SU-DHL-6 (cell line): ENCODE data around the gene SLC25A34.

Experiments used
- EZH2phosphoT487 ChIP-seq: fragments of 200-600 bp; sonication (generic), shearing (Covaris generic); conservative IDR thresholded peaks from 2 replicates; pipeline ENCODE4 v1.6.1; 2018; ENCODE audit warnings: mild to moderate bottlenecking, antibody characterized with exemption, low read length, moderate library complexity, mixed read lengths
- TF ChIP-seq, protein P1 (sequence below): fragments of 200-600 bp; sonication (generic); IDR thresholded peaks from one replicate; pipeline ENCODE4 v1.5.1; 2017; ENCODE audit warnings: antibody characterized with exemption, mild to moderate bottlenecking, low read length, moderate library complexity; ENCODE audit not compliant: insufficient read depth, poor library complexity, severe bottlenecking

DNA sequence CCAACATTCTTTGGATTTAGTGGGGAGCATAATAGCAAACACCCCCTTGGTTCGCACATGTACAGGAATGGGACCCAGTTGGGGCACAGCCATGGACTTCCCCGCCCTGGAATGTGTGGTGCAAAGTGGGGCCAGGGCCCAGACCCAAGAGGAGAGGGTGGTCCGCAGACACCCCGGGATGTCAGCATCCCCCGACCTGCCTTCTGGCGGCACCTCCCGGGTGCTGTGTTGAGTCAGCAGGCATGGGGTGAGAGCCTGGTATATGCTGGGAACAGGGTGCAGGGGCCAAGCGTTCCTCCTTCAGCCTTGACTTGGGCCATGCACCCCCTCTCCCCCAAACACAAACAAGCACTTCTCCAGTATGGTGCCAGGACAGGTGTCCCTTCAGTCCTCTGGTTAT, 49.6 kb downstream of the SLC25A34 start:
- no peak for TF ChIP-seq EZH2phosphoT487
- TF ChIP-seq, protein P1, sequence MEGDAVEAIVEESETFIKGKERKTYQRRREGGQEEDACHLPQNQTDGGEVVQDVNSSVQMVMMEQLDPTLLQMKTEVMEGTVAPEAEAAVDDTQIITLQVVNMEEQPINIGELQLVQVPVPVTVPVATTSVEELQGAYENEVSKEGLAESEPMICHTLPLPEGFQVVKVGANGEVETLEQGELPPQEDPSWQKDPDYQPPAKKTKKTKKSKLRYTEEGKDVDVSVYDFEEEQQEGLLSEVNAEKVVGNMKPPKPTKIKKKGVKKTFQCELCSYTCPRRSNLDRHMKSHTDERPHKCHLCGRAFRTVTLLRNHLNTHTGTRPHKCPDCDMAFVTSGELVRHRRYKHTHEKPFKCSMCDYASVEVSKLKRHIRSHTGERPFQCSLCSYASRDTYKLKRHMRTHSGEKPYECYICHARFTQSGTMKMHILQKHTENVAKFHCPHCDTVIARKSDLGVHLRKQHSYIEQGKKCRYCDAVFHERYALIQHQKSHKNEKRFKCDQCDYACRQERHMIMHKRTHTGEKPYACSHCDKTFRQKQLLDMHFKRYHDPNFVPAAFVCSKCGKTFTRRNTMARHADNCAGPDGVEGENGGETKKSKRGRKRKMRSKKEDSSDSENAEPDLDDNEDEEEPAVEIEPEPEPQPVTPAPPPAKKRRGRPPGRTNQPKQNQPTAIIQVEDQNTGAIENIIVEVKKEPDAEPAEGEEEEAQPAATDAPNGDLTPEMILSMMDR: no peak
